GM18517 (cell line): ENCODE measurements around the gene APOL3.
"Not testable (repeated sequence)": the region's sequence is repeated elsewhere in the genome, so short reads cannot be mapped to it uniquely, and the experiment has no call there.

ENCODE experiments used
- ATAC-seq: cut with Tn5 transposase; IDR thresholded peaks from one replicate; pipeline ENCODE4 v1.9.1; 2021; ENCODE audit warnings: mild to moderate bottlenecking, moderate library complexity; ENCODE audit not compliant: unreplicated experiment

Gene APOL3, protein sequence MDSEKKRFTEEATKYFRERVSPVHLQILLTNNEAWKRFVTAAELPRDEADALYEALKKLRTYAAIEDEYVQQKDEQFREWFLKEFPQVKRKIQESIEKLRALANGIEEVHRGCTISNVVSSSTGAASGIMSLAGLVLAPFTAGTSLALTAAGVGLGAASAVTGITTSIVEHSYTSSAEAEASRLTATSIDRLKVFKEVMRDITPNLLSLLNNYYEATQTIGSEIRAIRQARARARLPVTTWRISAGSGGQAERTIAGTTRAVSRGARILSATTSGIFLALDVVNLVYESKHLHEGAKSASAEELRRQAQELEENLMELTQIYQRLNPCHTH

GRCh38 chr22:36160499-36160942 lies at the start of gene APOL3:
Gene APOL3, minus strand, starts transcription at chr22:36160755. Its CDS starts 11,700 bp downstream, at chr22:36149055.
- ATAC-seq, result no peak

- ATAC-seq, result no peak
Measured at GRCh38 chr22:36210224-36210623, 49.7 kb upstream of the APOL3 start.

DNA sequence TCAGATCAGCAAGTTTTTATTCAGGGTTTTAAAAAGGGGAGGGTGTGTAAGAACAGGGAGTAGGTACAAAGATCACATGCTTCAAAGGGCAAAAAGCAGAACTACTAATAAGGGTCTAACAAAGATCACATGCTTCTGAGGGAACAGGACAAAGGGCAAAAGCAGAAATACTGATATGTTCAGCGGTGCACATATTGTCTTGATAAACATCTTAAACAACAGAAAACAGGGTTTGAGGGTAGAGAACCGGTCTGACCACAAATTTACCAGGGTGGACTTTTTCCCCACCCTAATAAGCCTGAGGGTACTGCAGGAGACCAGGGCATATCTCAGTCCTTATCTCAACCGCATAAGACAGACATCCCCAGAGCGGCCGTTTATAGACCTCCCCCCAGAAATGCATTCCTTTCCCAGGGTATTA lies 48.9 kb upstream of the APOL3 start:
- not testable (repeated sequence) for ATAC-seq

DNA sequence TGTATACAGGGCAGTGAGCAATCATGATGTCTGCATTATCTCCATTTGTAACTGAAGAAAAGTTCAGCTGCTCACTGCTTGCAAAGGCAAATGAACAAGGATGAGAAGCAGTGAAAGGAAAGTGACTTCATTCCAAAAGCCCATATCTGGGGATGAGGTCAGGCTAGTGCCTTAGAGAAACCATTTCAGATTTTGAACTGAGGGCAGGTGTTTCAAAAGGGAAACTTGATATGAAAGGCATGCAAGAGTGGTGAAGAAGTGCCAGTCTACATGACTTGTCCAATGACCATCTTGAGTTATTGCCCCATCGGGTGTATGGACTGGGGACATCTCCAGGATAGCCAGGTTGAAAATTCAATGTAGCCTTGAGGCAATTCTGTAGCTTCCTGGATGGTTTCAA lies 48.4 kb upstream of the APOL3 start:
- ATAC-seq, result no peak

DNA sequence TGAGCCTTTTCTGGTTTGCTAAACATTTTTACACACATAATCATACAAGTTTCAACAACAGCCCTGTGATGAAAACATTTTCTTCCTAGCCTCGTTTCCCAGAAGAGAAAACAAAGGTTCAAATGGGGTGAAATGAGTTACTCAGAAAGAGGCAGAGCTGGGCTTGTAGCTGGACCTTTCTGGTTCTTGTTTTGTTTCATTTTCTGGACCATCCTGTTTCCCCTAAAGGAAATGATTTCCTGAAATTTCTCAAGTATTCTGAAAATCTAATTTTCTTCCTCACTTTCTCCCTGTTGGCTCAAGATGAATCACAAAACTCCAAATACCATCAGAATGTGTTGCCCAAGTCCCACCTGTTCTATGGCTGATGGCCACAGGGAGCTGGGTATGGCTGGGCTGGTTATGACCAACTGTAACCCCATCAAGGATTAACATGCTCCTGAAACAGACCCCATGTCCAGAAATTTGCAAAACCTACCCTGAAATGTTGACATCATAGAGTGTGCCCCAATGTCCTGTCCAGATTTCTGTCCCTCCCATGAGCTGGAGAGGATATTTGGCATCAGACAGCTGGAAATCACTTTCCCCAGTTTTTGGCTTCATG lies 47.7 kb upstream of the APOL3 start:
- no peak for ATAC-seq

DNA sequence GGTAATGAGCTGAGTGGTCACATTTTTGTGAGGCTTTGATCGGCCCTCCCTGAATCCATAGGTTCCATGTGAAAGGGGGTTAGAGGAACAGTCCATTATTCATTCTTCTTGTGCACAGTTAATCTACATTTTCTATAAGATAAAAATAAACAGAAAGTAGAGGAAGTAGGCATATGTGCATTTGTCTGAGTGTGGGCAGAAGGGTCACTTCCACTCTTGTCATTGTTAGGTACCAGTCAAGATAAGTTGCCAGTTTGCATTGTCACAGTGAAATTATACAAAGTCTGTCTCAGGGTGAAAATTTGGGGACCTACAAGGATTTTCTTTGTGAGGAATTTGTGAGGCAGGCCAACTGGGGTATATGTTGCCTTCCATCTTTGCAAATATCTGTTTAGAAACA lies 45.7 kb upstream of the APOL3 start:
- no peak for ATAC-seq

GRCh38 chr22:36205573-36205972 lies 45.0 kb upstream of the APOL3 start:
- not testable (repeated sequence) for ATAC-seq

DNA sequence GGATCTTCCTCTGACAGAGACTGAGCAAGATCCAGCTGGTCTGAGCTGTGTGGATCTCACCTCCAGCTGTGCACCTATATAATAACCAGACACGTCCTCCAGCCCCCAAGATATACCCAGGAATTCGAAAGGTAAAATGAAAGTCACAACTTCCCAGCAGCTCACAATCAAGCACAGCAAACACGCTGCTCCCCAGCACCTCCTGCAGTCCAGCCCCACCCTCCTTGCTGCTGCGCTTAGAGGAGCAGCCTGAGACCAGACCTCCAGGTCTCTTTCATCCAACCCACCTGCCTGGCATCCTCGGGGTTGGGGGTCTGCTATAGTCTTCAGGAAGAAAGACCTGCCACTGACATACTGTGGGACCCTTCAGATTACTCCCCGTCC lies 44.1 kb upstream of the APOL3 start:
- ATAC-seq, result no peak

DNA sequence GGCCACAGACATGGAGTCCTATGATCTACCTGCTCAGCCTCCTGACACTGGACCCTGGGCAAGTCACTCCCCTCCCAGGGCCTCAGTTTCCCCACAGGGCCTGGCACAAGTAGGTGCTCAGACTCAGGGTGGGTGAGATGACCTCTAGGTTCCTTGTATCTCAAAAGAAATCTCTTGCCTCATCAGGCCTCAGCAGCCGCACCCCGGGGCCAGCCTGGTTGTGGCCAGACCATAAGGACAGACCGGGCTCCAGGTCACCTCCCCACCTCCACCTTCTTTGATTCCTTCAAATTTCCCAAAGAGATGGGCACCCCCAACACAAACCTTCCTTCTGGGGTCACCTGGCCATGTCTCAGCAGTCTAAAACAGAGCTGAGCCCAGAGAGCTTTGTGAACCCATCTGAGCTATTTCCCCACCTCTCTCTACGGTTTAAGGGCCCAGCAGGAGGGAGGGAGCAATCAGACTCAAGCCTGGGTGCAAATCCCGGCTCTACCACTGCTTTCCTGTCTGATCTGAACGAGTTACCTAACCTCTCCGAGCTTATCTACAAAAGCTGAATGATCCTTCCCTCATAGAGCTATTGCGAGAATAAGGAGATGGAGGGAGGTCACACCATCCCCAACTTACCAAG lies 43.6 kb upstream of the APOL3 start:
- ATAC-seq, result no peak

- not testable (repeated sequence) for ATAC-seq
Measured at GRCh38 chr22:36203441-36203840, 42.9 kb upstream of the APOL3 start.

GRCh38 chr22:36202906-36203305 lies 42.4 kb upstream of the APOL3 start:
- not testable (repeated sequence) for ATAC-seq

DNA sequence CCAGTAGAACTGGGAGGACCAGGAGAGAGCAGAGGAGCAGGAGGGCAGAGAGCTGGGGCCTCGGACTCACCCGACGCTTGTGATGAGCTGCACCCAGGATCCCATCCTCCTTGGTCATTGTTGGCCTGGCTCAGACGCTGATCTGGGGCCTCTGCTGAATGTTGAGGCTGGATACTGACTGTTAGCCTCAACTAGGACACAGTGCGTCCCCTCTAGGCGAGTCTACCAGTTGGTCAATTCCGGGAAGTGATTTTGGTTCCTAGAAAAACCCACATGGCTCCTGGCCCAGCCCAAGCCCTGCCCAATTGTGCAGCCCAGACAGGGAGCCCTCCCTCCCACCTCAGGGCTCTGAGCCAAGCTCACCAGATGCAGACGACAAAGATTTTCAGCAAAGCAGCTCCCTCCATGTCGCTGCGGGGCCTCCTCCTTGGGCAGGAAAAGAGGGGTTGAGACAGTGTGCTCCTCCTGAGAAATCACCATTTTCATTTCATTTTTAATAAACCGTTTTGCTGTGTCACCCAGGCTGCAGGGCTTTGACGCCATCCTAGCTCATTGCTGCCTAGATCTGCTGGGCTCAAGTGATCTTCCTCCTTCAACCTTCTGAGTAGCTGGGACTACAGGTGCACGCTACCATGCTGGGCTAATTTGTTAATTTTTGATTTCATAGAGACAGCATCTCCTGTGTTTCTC lies 41.2 kb upstream of the APOL3 start, which contains the start of gene APOL4:
Gene APOL4, minus strand, starts transcription at position 180 of the 690 bp plus-strand sequence. Its CDS starts 75 bp downstream, at position 105.
- ATAC-seq, result no peak

GRCh38 chr22:36201025-36201424 lies 40.5 kb upstream of the APOL3 start:
- ATAC-seq, result not testable (repeated sequence)

GRCh38 chr22:36199001-36199551 lies 38.5 kb upstream of the APOL3 start:
- no peak for ATAC-seq

DNA sequence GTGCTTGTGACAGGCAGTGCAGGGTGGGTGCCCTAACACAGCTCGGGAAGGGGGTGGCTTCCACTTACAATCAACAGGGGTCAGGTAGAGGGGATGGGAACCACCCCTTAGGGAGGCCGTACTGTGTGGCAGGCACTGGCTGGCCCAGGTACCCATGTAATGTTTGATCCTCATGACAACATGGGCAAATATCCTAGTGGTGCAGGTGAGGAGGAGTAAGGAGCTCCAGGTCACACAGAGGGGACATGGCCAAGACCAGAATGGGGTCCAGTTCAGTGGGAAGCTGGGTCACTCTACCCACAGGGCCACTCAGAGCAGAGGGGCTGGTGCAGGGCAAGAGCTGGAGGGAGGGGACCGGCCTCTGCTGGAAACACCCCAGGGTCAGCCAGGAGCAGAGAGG lies 38.0 kb upstream of the APOL3 start:
- no peak for ATAC-seq

DNA sequence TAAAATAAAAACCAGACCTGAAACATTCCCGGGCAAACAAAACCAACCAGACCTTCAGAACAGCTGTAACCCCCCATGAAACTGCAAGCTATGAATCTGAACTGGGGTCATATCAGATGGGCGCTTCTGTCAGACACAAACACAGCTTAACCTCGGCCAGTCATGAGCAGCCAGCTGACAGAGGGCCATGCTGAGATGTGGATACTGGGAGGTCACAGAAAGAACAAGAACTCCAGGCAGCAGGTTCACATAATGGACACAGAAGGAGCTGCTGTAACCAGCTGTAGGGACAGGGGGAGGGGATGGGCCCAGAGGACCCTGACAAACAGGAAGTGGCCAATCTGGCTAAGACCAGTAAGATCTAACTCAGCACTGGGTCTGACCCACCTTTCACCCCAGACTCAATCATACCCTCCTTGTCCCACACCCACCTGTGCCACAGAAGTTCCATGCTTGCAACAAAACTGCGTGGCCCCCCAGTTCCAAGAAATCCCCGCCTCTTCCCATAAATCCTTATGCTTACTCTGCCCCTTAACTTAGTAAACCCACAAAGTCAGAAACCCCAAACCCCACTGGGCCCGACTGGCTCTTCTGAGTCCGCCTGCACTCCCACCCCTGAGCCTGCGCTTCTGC lies 37.1 kb upstream of the APOL3 start:
- no peak for ATAC-seq

DNA sequence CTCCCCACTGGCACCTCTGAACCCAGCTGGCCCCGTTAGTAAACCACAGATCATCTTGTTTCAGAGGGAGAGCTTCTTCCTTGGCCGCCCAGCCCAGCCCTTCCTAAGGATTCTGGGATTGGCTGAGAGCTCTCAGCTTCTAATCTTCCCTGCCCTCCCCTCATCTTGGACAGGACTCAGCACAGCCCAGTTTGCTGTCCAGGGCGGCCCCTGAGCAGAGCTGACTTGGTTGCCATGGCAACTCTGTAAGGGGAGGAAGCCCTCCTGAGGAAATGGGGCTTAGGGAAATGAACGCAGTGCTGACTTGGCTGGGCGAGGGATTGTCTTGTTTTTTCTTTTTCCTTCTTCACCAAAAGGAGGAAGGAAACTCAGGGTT lies 36.5 kb upstream of the APOL3 start:
- no peak for ATAC-seq

DNA sequence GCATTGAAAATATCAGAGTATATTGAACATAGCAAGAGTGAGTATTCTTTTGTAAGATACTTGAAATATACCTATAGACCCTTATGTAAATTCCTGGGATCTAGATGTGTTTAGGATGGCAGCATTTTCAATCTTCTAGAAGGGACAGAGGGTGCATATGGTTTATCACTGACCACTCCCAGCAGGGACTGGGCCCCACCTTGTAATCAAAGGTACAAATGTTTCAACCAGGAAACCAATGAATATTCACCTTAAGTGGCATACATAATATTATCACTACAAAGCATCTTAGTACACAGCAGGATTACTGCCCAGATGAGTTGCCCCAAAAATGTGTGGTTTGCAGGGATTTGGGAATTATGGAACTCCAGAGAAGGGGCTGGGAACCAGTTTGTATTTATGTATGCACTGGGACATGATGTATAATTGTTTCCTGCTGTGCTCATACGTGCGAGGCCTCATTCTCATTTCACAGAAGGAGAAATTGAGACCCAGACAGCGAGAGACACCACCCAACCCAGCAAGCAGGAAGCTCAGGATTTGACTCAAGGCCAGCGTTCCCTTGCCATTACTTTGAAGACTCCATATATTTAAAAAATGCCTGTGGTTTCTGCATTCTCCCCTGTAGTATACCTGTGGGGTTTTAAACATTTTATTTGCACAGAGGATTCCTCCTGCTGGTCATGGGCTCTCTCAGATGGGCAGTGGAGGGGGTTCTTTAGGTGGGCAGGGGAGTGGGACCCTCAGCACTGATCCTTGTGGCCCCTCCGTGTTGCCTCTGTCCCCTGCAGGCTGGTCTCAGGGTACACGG lies 35.9 kb upstream of the APOL3 start:
- ATAC-seq, result no peak

- ATAC-seq, result no peak
Measured at GRCh38 chr22:36194971-36195370, 34.4 kb upstream of the APOL3 start.

DNA sequence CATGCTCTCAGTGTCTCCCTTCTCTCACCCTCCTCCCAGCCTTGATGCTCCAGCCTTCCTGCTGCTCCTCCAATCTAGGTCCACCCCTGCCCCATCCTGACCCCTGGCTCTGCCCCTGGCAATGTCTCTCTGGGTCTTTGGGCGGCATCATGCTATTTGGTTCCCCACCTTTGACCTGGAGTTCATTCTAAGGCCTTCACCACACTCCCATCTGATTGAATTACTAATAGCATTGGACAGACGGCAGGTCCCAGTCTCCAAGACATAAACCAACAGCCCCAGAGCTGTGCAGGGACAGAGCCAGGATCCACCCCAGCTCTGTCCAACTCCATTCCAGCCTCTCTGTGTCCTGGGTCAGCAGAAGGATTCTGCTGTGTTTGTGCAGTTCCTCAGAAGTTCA lies 33.8 kb upstream of the APOL3 start:
- no peak for ATAC-seq
